ENCODE data around the gene PLEKHH3. TPM values are rescaled to one million over a fixed set of nuclear protein-coding genes. Genes with fewer than 3 reads are reported as not detected.

The PLEKHH3 gene
- total and polyA plus RNA-seq, 4 donors: 4.2 to 10.3 (median 7.9) TPM

DNA sequence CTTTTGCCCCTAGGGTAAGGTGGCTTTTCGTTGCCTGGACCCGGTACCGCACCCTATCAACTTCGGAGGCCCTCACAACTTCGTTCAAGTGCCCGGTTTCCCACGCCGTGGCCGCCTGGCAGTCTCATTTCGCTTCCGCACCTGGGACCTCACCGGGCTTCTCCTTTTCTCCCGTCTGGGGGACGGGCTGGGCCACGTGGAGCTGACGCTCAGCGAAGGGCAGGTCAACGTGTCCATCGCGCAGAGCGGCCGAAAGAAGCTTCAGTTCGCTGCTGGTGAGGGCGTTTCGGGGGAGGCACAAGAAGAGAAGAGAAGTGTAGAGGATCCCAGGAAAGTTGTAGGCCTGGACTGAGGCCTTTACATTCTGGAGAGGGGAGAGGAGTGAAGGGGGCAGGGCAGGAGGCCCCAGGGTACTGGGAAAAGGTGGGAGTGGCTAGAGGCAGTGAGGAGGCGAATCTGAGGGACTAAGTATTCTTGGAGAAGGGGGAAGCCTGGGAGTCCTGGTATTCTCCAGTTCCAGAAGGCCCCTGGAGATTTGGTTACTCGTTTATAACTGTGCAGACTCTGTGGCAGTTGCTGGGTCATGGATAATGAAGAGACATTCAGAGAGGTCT, 11.0 kb upstream of the PLEKHH3 start:
- Histone ChIP-seq H3K27ac (ENCODE audit: low read depth in 1 of 2, low read length in 2 of 2) (no peak overlapping the region), H3K9me3 (ENCODE audit: control insufficient read depth in 4 of 4, low read length in 3 of 4) (no peaks in the 10 kb centered on the region), H3K9ac (ENCODE audit: low read depth in 1 of 2, low read length in 2 of 2) (no peak overlapping the region), H3K4me3 (ENCODE audit: low read depth in 1 of 3, low read length in 3 of 3) (no peak overlapping the region), H3K4me1 (ENCODE audit: control insufficient read depth in 4 of 4, insufficient read depth in 4 of 4, low read length in 3 of 4) (peaks cover 4 to 15% (median 10%) of the 10 kb centered on the region in 4 donors), H3K27me3 (ENCODE audit: control insufficient read depth in 4 of 4, insufficient read depth in 4 of 4, low read length in 3 of 4) (peaks cover 0 to 11% (median 0%) of the 10 kb centered on the region in 4 donors), H3K36me3 (ENCODE audit: control insufficient read depth in 4 of 4, insufficient read depth in 3 of 4, low read depth in 1 of 4, low read length in 3 of 4) (no peaks in the 10 kb centered on the region)
- no peak for DNase-seq (ENCODE audit: low spot score)
- TF ChIP-seq, protein P1, sequence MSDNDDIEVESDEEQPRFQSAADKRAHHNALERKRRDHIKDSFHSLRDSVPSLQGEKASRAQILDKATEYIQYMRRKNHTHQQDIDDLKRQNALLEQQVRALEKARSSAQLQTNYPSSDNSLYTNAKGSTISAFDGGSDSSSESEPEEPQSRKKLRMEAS (IDR thresholded peaks at IDR 0.05): no peak
- TF ChIP-seq, protein P2, sequence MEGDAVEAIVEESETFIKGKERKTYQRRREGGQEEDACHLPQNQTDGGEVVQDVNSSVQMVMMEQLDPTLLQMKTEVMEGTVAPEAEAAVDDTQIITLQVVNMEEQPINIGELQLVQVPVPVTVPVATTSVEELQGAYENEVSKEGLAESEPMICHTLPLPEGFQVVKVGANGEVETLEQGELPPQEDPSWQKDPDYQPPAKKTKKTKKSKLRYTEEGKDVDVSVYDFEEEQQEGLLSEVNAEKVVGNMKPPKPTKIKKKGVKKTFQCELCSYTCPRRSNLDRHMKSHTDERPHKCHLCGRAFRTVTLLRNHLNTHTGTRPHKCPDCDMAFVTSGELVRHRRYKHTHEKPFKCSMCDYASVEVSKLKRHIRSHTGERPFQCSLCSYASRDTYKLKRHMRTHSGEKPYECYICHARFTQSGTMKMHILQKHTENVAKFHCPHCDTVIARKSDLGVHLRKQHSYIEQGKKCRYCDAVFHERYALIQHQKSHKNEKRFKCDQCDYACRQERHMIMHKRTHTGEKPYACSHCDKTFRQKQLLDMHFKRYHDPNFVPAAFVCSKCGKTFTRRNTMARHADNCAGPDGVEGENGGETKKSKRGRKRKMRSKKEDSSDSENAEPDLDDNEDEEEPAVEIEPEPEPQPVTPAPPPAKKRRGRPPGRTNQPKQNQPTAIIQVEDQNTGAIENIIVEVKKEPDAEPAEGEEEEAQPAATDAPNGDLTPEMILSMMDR (IDR thresholded peaks at IDR 0.05; ENCODE audit: low read depth, low read length, missing input control): no peak
- TF ChIP-seq TAF1 (conservative IDR thresholded peaks at IDR 0.05): no peak
- TF ChIP-seq, protein P3, sequence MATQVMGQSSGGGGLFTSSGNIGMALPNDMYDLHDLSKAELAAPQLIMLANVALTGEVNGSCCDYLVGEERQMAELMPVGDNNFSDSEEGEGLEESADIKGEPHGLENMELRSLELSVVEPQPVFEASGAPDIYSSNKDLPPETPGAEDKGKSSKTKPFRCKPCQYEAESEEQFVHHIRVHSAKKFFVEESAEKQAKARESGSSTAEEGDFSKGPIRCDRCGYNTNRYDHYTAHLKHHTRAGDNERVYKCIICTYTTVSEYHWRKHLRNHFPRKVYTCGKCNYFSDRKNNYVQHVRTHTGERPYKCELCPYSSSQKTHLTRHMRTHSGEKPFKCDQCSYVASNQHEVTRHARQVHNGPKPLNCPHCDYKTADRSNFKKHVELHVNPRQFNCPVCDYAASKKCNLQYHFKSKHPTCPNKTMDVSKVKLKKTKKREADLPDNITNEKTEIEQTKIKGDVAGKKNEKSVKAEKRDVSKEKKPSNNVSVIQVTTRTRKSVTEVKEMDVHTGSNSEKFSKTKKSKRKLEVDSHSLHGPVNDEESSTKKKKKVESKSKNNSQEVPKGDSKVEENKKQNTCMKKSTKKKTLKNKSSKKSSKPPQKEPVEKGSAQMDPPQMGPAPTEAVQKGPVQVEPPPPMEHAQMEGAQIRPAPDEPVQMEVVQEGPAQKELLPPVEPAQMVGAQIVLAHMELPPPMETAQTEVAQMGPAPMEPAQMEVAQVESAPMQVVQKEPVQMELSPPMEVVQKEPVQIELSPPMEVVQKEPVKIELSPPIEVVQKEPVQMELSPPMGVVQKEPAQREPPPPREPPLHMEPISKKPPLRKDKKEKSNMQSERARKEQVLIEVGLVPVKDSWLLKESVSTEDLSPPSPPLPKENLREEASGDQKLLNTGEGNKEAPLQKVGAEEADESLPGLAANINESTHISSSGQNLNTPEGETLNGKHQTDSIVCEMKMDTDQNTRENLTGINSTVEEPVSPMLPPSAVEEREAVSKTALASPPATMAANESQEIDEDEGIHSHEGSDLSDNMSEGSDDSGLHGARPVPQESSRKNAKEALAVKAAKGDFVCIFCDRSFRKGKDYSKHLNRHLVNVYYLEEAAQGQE (IDR thresholded peaks at IDR 0.05): no peak
- no peak for TF ChIP-seq HNF4A (conservative IDR thresholded peaks at IDR 0.05)
- no peak for TF ChIP-seq GABPA (IDR thresholded peaks at IDR 0.05 in 1 of 2, conservative IDR thresholded peaks at IDR 0.05 in 1 of 2)
- no peak for TF ChIP-seq FOXA2 (IDR thresholded peaks at IDR 0.05)
- 64% methylated on average over 27 of the region's 27 CpGs for WGBS

DNA sequence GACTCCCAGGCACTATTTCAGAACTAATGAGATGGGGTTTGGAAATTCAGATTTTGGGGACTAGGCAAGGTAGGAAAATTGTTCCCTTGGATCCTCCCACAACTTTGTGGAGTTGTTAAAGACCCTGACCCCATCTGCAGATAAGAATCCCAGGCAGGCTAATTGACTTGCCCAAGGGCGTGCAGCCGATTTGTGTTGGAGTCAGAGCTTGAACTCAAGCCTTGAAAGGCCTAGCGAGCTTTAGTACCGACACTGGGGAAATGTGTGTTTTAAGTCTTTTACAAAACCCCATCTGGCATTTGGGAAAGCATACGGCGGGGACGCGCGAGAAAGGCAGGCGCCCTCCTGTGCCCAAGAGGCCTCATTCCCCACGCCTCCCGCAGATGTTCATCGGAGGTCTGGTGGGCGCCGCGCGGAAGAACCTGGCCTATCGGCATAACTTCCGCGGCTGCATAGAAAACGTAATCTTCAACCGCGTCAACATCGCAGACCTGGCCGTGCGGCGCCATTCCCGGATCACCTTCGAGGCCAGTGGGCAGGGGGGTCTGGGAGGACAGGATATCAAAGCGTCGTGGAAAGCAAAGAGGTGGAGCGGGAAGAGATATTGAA, 9.8 kb upstream of the PLEKHH3 start:
- Histone ChIP-seq H3K27ac (ENCODE audit: low read depth in 1 of 2, low read length in 2 of 2) (no peak overlapping the region), H3K27me3 (ENCODE audit: control insufficient read depth in 4 of 4, insufficient read depth in 4 of 4, low read length in 3 of 4) (peaks cover 0 to 11% (median 0%) of the 10 kb centered on the region in 4 donors), H3K36me3 (ENCODE audit: control insufficient read depth in 4 of 4, insufficient read depth in 3 of 4, low read depth in 1 of 4, low read length in 3 of 4) (no peaks in the 10 kb centered on the region), H3K9me3 (ENCODE audit: control insufficient read depth in 4 of 4, low read length in 3 of 4) (no peaks in the 10 kb centered on the region), H3K4me1 (ENCODE audit: control insufficient read depth in 4 of 4, insufficient read depth in 4 of 4, low read length in 3 of 4) (peaks cover 8 to 24% (median 14%) of the 10 kb centered on the region in 4 donors), H3K4me3 (ENCODE audit: low read depth in 1 of 3, low read length in 3 of 3) (no peak overlapping the region), H3K9ac (ENCODE audit: low read depth in 1 of 2, low read length in 2 of 2) (no peak overlapping the region)
- 50% methylated on average over 32 of the region's 32 CpGs for WGBS
- TF ChIP-seq, protein P2 (IDR thresholded peaks at IDR 0.05; ENCODE audit: low read depth, low read length, missing input control): no peak
- no peak for DNase-seq (ENCODE audit: low spot score)
